ENCODE results near the gene PNMA8B.

DNA sequence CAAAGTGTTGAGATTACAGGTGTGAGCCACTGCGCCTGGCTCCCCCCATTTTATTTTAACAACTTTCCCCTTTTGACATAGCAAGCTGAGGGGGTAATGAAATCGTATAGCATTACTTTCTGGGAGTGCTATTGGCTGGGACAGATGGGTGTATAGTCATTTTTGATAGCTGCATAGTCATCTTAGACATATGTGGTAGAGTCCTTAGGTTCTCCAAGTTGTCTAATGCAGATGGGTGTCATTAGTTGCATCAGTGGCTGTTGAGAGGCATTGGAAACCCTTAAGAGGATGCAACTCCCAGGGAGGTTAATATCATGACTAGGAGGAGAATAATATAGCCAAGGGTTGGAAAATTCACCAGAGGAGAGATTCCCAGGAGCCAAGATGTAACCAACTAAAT lies 28.6 kb upstream of the PNMA8B start:
- TF ChIP-seq, protein P1, sequence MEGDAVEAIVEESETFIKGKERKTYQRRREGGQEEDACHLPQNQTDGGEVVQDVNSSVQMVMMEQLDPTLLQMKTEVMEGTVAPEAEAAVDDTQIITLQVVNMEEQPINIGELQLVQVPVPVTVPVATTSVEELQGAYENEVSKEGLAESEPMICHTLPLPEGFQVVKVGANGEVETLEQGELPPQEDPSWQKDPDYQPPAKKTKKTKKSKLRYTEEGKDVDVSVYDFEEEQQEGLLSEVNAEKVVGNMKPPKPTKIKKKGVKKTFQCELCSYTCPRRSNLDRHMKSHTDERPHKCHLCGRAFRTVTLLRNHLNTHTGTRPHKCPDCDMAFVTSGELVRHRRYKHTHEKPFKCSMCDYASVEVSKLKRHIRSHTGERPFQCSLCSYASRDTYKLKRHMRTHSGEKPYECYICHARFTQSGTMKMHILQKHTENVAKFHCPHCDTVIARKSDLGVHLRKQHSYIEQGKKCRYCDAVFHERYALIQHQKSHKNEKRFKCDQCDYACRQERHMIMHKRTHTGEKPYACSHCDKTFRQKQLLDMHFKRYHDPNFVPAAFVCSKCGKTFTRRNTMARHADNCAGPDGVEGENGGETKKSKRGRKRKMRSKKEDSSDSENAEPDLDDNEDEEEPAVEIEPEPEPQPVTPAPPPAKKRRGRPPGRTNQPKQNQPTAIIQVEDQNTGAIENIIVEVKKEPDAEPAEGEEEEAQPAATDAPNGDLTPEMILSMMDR (conservative IDR thresholded peaks at IDR 0.05 in 1 of 2, IDR thresholded peaks at IDR 0.05 in 1 of 2; ENCODE audit: extremely low read depth in 1 of 2, insufficient read depth in 1 of 2, low read depth in 1 of 2, low read length in 2 of 2) = no peak
- no peak for TF ChIP-seq EZH2 (IDR thresholded peaks at IDR 0.05; ENCODE audit: borderline replicate concordance, low read length)

Data from mammary epithelial cell (primary cell).